IMR-90 (cell line): ENCODE results near the gene ZMIZ2.

Experiments used
- BHLHE40 ChIP-seq: fragments of 150-350 bp; IDR thresholded peaks from 2 replicates; pipeline ENCODE4 v1.6.1; 2016; ENCODE audit warnings: mild to moderate bottlenecking, low read depth, low read length
- CHD1 ChIP-seq: IDR thresholded peaks from 2 replicates; pipeline ENCODE4 v1.6.1; 2012; ENCODE audit warnings: low read depth, low read length, improper control_type of control experiment
- CTCF ChIP-seq: conservative IDR thresholded peaks from 2 replicates; pipeline ENCODE4 v1.5.1; 2012; ENCODE audit warnings: mild to moderate bottlenecking, low read depth, low read length, improper control_type of control experiment
- NFE2L2 ChIP-seq: fragments of 150-350 bp; IDR thresholded peaks from 2 replicates; pipeline ENCODE4 v1.6.1; 2016; ENCODE audit warnings: low read depth, mild to moderate bottlenecking, low read length
- POLR2A ChIP-seq: IDR thresholded peaks from 2 replicates; pipeline ENCODE4 v1.6.1; 2012; ENCODE audit warnings: mild to moderate bottlenecking, low read depth, low read length
- RAD21 ChIP-seq: IDR thresholded peaks from 2 replicates; pipeline ENCODE4 v1.6.1; 2012; ENCODE audit warnings: low read length, improper control_type of control experiment
- RCOR1 ChIP-seq: IDR thresholded peaks from 2 replicates; pipeline ENCODE4 v1.6.1; 2012; ENCODE audit warnings: mild to moderate bottlenecking, low read length, improper control_type of control experiment; ENCODE audit not compliant: insufficient replicate concordance
- SMC3 ChIP-seq: fragments of 150-350 bp; IDR thresholded peaks from 2 replicates; pipeline ENCODE4 v1.6.1; 2016; ENCODE audit warnings: low read depth, mild to moderate bottlenecking, antibody characterized with exemption, low read length, moderate library complexity
- USF2 ChIP-seq: fragments of 150-350 bp; IDR thresholded peaks from 2 replicates; pipeline ENCODE4 v1.6.1; 2017; ENCODE audit warnings: mild to moderate bottlenecking, antibody characterized with exemption, low read length, low read depth

- TF ChIP-seq RCOR1 (no peak), POLR2A (no peak), CTCF (no peak), NFE2L2 (no peak), SMC3 (no peak), USF2 (no peak), RAD21 (no peak), CHD1 (no peak), BHLHE40 (no peak)
Measured at GRCh38 chr7:44757739-44758138, 9.1 kb downstream of the ZMIZ2 start.
